GM12864 (cell line): Measurements from ENCODE around the gene DNAH17.
"Not testable (repeated sequence)": the region's sequence is repeated elsewhere in the genome, so short reads cannot be mapped to it uniquely, and the experiment has no call there.

Experiments used
- DNase-seq: peaks from one replicate; pipeline ENCODE4 v3.0.0-alpha.2; 2011; ENCODE audit warnings: low read depth
- H3K4me3 ChIP-seq: 2 replicates; pipeline ENCODE4 v1.5.1; 2011; ENCODE audit warnings: mild to moderate bottlenecking, low read depth, low read length, control low read depth
- TF ChIP-seq, protein P1 (sequence below): IDR thresholded peaks from 2 replicates; pipeline ENCODE4 v1.5.1; 2011; ENCODE audit warnings: low read depth, mild to moderate bottlenecking, moderate library complexity, low read length, control low read depth, inconsistent platforms; ENCODE audit errors: missing control alignments

Gene DNAH17

DNA sequence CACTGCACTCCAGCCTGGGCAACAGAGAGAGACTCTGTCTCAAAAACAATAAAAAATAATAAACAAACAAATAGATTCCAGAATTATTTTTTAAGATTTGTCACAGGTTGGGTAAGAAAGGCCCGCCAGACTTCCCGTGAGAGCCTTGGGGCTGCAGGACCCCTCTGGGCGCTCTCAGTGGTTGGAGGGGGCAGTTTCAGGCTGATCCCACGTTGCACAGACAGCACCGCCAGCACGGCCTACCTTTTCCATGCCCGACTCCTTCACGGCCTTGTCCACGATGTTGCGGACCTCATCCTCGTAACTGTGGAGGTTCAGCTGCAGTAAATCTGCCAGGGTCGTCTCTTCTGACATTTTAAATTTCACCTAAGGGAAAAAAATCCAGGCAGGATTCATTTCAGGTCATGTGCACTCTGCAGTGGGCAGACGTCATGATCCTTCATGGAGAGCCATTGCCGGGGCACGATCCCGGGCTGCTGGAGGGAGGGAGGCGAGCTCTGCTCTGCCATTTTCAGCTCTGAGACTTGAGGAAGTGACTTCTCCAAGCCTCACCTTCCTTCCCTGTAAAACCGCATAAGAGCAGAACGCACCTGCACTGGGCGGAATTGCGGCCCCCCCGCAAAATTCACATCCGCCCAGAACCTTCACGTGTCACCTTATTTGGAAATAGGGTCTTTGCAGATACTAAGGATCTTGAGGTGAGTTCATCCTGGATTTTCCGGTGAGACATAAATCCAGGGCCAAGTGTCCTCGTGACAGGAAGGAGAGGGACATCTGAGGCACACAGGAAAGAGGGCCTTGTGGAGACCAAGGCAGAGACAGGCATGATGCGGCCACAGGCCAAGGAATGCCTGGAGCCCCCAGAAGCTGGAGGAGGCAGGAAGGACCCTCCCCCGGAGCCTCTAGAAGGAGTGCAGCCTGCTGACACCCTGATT lies 66.8 kb downstream of the DNAH17 start:
- no peak for DNase-seq
- TF ChIP-seq, protein P1, sequence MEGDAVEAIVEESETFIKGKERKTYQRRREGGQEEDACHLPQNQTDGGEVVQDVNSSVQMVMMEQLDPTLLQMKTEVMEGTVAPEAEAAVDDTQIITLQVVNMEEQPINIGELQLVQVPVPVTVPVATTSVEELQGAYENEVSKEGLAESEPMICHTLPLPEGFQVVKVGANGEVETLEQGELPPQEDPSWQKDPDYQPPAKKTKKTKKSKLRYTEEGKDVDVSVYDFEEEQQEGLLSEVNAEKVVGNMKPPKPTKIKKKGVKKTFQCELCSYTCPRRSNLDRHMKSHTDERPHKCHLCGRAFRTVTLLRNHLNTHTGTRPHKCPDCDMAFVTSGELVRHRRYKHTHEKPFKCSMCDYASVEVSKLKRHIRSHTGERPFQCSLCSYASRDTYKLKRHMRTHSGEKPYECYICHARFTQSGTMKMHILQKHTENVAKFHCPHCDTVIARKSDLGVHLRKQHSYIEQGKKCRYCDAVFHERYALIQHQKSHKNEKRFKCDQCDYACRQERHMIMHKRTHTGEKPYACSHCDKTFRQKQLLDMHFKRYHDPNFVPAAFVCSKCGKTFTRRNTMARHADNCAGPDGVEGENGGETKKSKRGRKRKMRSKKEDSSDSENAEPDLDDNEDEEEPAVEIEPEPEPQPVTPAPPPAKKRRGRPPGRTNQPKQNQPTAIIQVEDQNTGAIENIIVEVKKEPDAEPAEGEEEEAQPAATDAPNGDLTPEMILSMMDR = no peak

DNA sequence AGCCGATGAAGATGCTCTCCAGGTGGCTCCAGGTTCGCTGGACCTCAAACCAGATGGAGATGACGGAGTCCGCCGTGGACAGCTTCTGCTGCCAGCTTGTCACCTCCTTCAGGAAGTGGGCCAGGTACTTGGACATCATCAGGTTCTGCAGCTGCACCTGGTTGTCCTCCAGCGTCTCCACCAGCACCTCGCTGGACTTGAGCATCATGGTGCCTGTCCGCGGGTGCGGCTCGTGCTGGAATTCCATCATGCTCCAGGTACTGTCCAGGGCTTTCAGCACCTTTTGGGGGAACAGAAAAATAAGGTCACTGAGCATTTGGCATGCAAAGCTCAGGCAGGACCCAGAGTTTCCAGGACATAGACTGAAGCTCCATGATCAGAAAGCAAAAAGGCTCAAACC lies 69.7 kb downstream of the DNAH17 start:
- no peak overlapping the region for H3K4me3 ChIP-seq
- no peak for DNase-seq
- TF ChIP-seq, protein P1 = no peak

More for the DNA sequence above, 66.8 kb downstream of the DNAH17 start:
- no peak overlapping the region for H3K4me3 ChIP-seq

DNA sequence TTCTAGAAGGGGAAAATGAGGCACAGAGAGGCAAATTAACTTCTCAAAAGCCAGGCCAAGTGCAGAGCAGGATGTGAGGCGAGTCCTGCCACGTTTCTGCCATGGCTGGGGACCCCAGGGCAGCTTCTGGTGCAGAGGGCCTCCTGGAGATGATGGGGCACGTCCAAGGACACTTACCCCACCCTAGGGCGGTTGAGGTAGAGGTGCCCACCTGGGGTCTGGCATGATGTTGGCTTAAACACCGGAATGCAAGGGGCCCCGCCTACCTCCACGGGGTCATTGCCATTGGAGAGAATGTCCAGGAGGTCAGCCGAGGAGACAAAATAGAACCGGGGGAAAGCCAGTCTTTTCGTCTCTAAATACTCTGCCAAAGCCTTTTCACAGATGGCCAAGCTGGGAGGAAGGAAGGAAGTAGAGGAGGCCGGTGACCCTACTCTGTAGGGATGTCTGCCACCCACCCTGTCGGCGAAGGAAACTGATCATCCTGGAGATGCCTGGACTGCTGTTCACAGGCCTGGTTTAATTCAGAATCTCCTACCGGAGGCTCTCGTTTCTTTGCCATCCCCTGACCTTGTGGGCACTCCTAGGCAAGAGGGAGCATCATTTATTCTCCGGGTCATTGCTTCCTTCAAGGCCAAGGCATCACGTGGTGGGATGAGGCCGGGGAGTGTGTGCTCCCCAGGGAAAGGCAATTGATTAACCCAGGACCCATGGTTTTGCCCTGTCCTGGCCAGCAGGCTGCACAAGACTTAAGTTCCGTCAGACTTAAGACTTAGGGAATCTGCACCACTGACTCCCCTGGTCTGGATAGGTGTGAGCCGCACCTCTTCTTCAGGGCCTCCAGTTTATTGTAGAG lies 70.5 kb downstream of the DNAH17 start:
- DNase-seq = no peak
- TF ChIP-seq, protein P1 = no peak
- H3K4me3 ChIP-seq = no peak overlapping the region

DNA sequence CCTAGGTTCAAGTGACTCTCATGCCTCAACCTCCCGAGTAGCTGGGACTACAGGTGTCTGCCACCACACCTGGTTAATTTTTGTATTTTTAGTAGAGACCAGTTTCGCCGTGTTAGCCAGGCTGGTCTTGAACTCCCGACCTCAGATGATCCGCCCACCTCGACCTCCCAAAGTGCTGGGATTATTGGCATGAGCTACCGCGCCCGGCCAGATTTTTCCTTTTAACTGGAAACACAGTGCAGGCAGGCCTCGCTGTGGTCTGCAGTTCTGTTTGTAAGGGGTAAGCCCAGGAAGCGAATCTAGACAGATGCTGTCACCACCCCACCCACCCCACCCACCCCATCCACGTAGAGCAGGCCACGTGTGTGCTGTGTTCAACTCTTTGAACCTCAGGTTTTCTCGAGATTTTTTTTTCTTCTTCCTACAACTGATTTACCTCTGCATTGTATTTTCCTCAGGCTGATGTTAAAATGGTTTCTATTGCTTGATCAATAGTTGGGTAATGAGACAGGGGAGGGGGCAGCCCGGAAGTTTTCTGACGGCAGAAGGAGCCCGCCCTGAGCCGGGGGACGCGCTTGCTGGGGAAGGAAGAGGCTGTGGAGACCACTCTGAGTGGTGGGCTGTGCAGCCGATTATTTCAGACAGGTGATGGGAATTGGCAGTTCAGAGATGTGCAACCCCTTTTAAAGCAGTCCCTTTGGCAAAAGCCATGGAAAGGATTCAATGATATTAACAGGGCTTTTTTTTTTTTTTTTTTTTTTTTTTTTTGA lies 72.9 kb downstream of the DNAH17 start:
- TF ChIP-seq, protein P1 = no peak
- H3K4me3 ChIP-seq = no peak overlapping the region
- DNase-seq = no peak

DNA sequence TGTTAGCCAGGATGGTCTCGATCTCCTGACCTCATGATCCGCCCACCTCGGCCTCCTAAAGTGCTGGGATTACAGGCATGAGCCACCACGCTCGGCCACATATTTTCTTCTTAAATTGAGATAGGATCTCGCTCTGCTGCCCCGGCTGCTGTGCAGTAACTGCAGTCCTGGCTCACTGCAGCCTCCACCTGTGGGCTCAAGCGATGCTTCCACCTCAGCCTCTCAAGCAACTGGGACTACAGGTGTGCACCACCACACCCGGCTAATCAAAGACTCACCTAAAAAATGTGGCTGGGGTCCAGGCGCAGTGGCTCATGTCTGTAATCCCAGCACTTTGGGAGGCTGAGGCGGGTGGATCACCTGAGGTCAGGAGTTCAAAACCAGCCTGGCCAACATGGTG lies 73.8 kb downstream of the DNAH17 start:
- DNase-seq, H3K4me3 ChIP-seq: not testable (repeated sequence)

DNA sequence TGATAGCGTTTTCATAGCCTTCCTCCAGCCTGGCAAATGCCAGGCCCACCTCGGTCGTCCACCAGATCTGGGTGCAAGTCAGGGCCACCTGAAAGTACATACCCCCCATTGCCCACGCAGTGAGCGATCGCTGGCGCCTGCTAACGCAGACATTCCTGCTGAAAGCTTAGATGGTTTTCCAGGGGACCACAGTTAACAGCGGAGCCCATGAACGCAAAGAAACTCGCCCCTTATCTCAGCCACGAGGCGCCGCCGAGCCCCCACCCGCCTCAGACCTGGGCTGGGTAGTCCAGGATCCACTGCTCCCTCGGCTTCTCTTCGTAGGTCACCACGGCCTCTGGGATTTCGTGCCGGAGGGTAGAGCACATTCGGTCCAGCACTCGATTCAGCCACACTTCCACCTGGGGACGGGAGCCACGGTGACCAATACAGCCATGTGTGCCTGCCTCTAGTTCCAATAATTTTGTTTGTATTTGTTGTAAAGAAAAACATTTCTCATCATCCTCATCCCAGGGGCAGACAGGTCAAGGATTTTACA lies 74.5 kb downstream of the DNAH17 start:
- no peak overlapping the region for H3K4me3 ChIP-seq
- TF ChIP-seq, protein P1 = no peak
- no peak for DNase-seq
